RWPE2 (cell line): ENCODE measurements around the gene MOG.

Experiments used
- ATAC-seq: fragments of 200-7000 bp; cut with Tn5 transposase; 3 replicates; pipeline ENCODE4 v1.9.1; 2021; ENCODE audit warnings: low read depth
- DNase-seq: peaks from one replicate; pipeline ENCODE4 v3.0.0-alpha.2; 2020; ENCODE audit warnings: low spot score
- H3K27ac ChIP-seq: fragments of 450-650 bp; 2 replicates; pipeline ENCODE4 v1.5.1; 2017; ENCODE audit warnings: mild to moderate bottlenecking; ENCODE audit not compliant: poor library complexity, severe bottlenecking
- H3K27me3 ChIP-seq: fragments of 250-450 bp; sonication (Bioruptor Pico); 2 replicates; pipeline ENCODE4 v1.5.1; 2021; ENCODE audit warnings: mild to moderate bottlenecking, moderate library complexity; ENCODE audit not compliant: insufficient read depth, poor library complexity, severe bottlenecking
- H3K36me3 ChIP-seq: fragments of 250-450 bp; sonication (Bioruptor Pico); 2 replicates; pipeline ENCODE4 v1.5.1; 2020; ENCODE audit warnings: low read depth, mild to moderate bottlenecking, moderate library complexity
- H3K4me1 ChIP-seq: fragments of 250-450 bp; sonication (Bioruptor Pico); 2 replicates; pipeline ENCODE4 v1.5.1; 2021; ENCODE audit warnings: mild to moderate bottlenecking, moderate library complexity; ENCODE audit not compliant: insufficient read depth, poor library complexity, severe bottlenecking
- H3K4me3 ChIP-seq: fragments of 250-450 bp; sonication (Bioruptor Pico); 2 replicates; pipeline ENCODE4 v1.5.1; 2021; ENCODE audit warnings: mild to moderate bottlenecking, moderate library complexity; ENCODE audit not compliant: severe bottlenecking
- H3K9me3 ChIP-seq: fragments of 250-450 bp; sonication (Bioruptor Pico); 2 replicates; pipeline ENCODE4 v1.5.1; 2021; ENCODE audit warnings: mild to moderate bottlenecking, moderate library complexity; ENCODE audit not compliant: severe bottlenecking
- CTCF ChIP-seq: fragments of 450-650 bp; IDR thresholded peaks from one replicate; pipeline ENCODE4 v1.5.1; 2017; ENCODE audit warnings: mild to moderate bottlenecking, moderate library complexity; ENCODE audit not compliant: poor library complexity, severe bottlenecking

The MOG gene

GRCh38 chr6:29708432-29709179 lies 51.7 kb downstream of the MOG start:
- H3K4me1 ChIP-seq, result no peaks in the 10 kb centered on the region
- no peak for TF ChIP-seq CTCF
- H3K4me3 ChIP-seq, result no peak overlapping the region
- no peak for ATAC-seq
- H3K27me3 ChIP-seq, result no peaks in the 10 kb centered on the region
- DNase-seq, result no peak
- no peak overlapping the region for H3K27ac ChIP-seq
- no peaks in the 10 kb centered on the region for H3K36me3 ChIP-seq
- no peaks in the 10 kb centered on the region for H3K9me3 ChIP-seq

GRCh38 chr6:29709188-29709587 lies 52.3 kb downstream of the MOG start:
- H3K4me3 ChIP-seq, result no peak overlapping the region
- ATAC-seq, result no peak
- H3K27ac ChIP-seq, result no peak overlapping the region

GRCh38 chr6:29710281-29710941 lies 53.5 kb downstream of the MOG start:
- DNase-seq (no peak), ATAC-seq (no peak)
- Histone ChIP-seq H3K9me3 (no peaks in the 10 kb centered on the region), H3K27ac (no peak overlapping the region), H3K36me3 (no peaks in the 10 kb centered on the region), H3K4me1 (no peaks in the 10 kb centered on the region), H3K27me3 (no peaks in the 10 kb centered on the region), H3K4me3 (no peak overlapping the region)
- TF ChIP-seq CTCF, result no peak

More at GRCh38 chr6:29709188-29709587, 52.3 kb downstream of the MOG start:
- Histone ChIP-seq H3K36me3 (no peaks in the 10 kb centered on the region), H3K4me1 (no peaks in the 10 kb centered on the region), H3K9me3 (no peaks in the 10 kb centered on the region), H3K27me3 (no peaks in the 10 kb centered on the region)
- no peak for TF ChIP-seq CTCF
- no peak for DNase-seq

GRCh38 chr6:29720863-29721262 lies 64.0 kb downstream of the MOG start:
- TF ChIP-seq CTCF, result peak; percentile 18
- no peaks in the 10 kb centered on the region for H3K27me3 ChIP-seq
- H3K27ac ChIP-seq, result no peak overlapping the region
- no peak for DNase-seq
- ATAC-seq, result no peak
- no peaks in the 10 kb centered on the region for H3K9me3 ChIP-seq
- no peak overlapping the region for H3K4me3 ChIP-seq
- no peaks in the 10 kb centered on the region for H3K4me1 ChIP-seq
- H3K36me3 ChIP-seq, result peaks cover 1% of the 10 kb centered on the region; the same call in 1 of the 2 replicates
